NB4 (cell line): ENCODE data around the gene SH3GLB1.

ENCODE experiments used
- CTCF ChIP-seq: IDR thresholded peaks from one replicate; pipeline ENCODE4 v1.5.1; 2012; ENCODE audit warnings: low read depth, low read length
- POLR2A ChIP-seq: IDR thresholded peaks from 2 replicates; pipeline ENCODE4 v1.6.1; 2011; ENCODE audit warnings: mild to moderate bottlenecking; ENCODE audit not compliant: insufficient read length; ENCODE audit errors: extremely low read depth

- TF ChIP-seq POLR2A = no peak
- no peak for TF ChIP-seq CTCF
Observed at GRCh38 chr1:86764523-86764922, 60.1 kb downstream of the SH3GLB1 start.
